GM21576 (cell line): ENCODE data around the gene FRAS1.
"Not testable (repeated sequence)": the region's sequence is repeated elsewhere in the genome, so short reads cannot be mapped to it uniquely, and the experiment has no call there.

Experiments used
- ATAC-seq: cut with Tn5 transposase; IDR thresholded peaks from one replicate; pipeline ENCODE4 v1.9.1; 2021; ENCODE audit warnings: mild to moderate bottlenecking, moderate library complexity; ENCODE audit not compliant: unreplicated experiment

Gene FRAS1

DNA sequence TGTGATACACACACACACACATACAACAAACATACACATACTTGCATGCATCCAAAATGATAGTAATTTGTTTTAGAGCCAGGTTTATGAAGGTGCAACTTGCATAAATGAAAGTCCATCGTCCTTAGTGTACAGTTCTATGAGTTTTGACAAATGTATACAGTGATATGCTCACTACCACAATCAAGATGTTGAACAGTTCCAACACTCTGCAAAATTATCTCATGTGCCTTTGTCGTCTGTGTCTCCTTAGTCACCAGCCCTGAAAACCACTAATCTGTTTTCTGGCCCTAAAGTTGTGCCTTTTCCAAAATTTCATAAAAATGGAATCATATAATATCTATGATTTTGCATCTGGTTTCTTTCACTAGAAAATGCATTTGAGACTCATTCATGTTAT lies 426.7 kb downstream of the FRAS1 start:
- no peak for ATAC-seq

DNA sequence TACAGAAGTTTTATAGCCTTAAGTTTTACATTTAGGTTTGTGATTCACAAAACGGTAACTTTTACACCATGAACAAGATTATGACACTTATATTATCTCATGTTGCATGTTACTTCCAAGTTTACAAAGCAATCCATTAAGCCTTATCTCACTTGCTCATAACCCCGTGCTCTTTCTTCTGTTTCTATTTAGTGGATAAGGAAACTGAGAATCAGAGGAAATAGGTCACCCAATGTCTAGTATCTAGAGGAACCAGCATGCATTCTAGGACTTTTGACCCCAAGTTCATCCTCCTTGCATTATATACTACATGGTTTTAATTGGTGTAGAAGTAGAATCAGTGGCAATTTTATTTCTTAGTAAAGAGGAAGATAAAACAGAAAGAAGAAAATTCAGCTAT lies 427.5 kb downstream of the FRAS1 start:
- ATAC-seq, result no peak

DNA sequence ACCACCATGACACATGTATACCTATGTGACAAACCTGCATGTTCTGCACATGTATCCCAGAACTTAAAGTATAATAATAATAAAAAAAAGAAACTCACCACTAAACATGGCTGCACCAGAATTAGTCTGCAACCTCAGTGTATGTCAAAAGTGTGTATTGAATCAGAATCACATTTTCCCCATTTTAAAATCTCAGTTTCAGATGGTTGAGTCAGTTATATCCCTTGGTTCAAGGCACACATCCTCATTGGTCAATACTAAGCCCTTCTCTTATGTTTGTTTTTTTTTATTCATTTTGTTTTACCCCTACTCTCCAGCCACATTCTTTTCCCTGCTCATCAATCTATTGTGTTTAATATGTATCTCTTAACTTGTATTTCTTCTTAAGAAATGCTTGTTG lies 436.6 kb downstream of the FRAS1 start:
- ATAC-seq, result no peak

DNA sequence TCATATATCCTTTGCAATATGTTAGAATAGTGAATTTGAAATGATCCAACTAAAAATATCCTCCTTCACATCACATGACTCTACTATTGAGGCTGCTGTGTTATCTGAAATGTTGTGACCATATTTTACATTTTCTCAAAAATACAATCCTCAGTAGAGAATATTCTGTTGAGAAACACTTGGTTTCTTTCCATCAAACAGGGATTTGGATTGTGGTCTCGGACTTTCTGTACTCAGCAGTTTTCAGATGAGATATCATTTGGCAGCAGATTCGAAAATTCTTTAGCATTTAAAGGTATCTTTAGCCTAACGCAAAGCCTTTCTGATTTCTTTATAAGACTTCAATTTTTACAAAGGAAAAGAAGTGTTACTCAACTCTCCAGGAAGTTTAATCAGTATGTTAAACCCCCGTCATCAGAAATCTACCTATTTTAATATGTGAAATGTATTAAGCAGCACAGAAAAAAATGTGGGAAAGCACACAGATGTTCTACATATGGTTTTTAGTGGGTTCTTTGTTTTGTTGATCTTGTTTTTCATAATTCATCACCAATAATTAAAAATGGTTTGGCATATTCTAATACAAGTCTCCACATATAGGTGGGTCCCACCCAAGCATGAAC lies 439.0 kb downstream of the FRAS1 start:
- no peak for ATAC-seq

DNA sequence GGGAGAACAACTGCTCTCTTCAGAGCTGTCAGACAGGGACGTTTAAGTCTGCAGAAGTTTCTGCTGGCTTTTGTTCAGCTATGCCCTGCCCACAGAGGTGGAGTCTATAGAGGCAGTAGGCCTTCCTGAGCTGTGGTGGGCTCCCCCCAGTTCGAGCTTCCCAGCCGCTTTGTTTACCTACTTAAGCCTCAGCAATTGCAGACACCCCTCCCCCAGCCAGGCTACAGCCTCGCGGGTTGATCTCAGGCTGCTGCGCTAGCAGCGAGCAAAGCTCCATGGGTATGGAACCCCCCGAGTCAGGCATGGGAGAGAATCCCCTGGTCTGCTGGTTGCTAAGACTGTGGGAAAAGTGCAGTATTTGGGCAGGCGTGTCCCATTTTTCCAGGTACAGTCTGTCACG lies 449.1 kb downstream of the FRAS1 start:
- ATAC-seq, result not testable (repeated sequence)

DNA sequence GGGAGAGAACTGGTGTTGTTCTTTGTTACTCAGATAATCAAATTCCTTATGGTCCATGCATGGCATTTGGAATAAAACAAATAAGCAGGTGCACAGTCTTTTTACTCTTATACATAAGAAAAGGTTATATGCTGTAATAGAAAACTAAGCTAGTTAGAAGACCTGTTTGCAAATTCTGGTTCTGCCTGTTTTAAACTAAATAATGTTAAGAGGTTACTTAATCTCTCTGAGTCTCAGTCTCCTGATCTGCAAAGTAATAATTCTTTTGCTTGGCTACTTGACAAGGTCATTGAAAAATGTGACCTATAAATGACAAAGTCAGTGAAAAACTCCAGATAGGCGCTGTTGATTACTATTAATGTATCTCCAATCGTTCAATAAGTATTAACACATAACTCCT lies 451.9 kb downstream of the FRAS1 start:
- no peak for ATAC-seq

DNA sequence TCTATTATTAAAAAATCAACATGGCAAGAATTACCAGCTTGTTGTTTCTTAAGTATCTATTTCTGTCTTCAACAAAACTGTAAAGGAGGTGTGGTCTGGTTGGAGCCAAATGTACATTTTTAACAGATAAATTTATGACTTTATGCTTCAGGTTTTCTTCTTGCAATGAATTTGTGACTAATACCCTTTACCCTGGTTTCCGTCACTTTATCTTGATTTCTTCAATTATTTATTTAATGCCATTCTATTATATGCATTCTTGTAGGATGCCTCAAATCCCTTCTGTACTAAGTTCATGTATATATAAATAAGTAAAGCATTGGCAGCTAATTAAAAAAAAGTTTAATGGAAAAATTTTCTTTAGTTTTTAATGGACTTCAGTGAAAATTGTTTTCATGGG lies 453.0 kb downstream of the FRAS1 start:
- ATAC-seq, result no peak

DNA sequence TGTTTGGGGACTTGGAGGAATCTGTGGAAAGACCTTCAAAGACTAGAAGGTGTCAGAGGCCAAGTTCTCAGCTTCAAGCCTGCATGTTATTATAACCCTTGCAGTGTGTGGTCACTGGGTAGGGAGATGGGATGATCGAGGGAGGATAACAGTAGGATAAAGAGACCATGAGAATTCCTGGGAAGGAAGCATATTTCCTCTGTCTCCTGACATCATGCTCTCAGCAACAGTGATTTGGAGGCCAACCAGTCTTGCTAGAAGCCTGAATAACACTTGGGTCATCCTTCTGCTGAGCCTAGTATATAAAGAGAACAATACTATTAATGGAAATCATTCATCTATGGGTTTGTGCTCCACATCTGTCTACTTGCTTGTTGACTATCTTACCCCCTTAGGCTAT lies 453.6 kb downstream of the FRAS1 start:
- ATAC-seq, result no peak

DNA sequence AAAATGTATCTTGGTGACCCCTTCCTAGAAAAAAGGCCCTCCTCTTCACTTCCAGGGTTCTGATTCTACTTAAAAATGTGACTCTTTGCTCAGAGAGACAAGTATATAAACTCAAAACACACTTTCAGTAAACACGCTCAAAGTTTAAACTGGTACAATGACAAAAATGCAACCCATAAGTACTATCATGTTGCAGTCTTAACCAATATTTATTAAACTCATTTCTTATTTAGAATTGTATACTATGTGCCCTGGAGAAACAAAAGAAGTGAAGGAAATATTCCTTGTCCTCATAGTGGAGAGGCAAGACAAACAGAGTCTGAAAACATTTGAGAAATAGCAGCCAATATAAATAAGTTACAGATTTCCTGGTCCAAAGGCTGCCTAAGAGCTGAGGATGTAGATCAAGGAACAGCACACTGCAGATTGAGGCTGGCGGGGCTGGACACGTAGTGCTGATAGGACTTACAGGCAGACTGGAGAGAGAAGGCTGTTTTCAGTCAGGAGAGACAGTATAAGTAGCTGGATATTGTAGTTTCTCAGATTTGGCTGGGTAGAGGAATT lies 455.3 kb downstream of the FRAS1 start:
- no peak for ATAC-seq

DNA sequence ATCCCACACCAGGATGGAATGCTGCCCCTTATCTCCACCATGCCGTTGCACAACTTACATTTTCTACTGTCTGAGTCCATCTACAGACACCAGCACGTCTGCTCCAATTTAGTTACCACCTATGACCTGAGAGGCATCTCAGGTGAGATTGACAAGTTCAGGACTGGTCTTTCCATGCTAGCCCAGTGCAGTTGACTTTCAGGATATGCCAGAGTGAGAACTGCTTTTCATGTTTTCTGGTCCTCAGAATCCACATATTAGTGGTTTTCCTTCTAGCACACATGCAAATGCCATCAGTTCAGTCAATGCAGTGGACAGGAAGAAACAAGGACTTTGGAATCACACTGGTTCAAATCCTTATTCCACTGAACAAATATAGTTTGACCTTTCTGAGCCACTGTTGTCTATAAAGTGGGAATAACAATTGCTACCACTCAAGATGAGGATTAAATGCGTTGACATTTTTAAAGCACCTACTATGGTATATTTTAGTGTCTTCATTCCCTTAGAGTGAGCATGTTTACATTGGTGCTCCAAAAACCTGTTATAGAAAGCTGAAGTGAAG lies 456.4 kb downstream of the FRAS1 start:
- no peak for ATAC-seq

DNA sequence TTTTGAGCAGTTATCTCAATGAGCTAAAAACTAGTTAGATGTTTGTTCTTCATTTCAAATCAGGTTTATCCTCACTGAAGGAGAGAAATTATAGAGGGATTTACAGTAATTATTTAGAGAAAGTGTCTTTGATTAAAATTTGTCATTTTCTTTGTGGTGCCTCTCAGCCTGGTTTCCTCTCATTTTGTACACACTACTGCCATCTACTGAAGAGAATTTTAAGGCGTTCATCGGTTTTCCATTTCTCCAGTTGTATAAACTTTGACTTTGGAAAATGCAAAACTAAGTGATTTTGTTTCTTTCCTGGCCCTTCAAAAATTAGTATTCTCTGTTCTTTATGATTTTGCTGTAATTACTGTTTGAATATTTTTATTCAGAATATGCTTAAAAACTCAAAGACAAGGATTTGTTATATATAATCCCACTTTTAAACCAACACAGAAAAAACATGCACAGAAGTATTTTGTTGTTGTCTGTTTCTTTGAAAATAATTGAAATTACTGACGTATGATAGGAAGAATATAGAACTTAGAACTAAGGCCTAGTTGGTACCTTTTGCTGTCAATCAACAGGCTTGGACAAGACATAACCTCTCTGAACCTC lies 460.0 kb downstream of the FRAS1 start:
- no peak for ATAC-seq

DNA sequence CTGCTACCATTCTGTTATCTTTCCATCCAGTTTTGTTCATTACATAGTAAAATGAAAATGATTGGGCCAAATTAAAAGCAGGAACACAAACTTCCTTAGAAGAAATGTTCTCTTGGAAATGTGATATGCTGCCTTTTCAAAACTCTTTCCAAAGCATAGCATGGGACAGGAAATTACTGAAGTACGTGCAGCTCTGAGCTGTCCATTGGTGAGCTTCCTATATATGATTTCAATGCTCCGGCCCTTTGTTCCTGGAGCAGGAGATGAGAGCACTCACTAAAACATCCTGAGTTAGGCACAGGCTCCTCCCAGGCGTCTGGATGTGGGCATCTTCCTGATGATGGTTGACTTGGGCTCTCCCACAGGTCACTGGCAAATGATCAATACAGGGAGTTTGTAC lies 461.4 kb downstream of the FRAS1 start:
- ATAC-seq, result no peak

DNA sequence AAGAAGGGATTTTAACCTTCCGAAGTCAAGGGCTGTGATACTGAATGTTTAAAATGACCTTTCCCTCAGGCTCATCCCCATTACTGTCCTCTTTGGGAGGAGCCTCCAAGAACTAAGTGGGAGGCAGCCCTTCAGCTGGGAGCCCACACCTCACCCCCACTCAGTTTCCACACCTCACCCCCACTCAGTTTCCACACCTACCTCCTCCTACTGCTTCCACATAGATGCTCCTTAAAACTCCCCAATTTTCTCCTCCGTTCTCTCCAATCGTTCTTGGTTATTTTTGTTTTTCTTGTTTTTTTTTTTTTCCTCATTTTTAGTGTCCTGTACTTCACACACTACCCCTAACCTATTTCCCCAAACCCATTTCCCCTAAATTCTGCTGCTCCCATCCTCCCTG lies 462.8 kb downstream of the FRAS1 start:
- ATAC-seq, result no peak

DNA sequence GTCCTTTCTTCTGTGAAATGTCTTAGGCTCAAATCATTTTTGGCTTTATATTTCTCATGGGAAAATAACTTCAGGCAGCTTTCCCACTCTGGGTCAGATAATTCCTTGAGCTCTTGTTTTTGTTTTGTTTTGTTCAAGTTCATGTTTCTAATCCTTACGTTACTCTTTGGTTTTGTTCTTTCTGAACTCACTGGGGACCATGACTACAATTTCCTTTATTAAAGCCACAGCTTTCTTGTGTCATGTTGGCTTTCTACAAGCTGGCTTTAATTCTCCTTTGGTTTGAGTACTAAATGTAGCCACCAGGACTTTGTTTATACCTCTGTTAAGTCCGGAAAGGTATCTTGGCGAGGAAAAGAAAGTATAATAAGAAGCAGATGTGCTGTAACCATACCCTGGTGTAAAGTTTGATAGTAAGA lies 463.7 kb downstream of the FRAS1 start:
- no peak for ATAC-seq

DNA sequence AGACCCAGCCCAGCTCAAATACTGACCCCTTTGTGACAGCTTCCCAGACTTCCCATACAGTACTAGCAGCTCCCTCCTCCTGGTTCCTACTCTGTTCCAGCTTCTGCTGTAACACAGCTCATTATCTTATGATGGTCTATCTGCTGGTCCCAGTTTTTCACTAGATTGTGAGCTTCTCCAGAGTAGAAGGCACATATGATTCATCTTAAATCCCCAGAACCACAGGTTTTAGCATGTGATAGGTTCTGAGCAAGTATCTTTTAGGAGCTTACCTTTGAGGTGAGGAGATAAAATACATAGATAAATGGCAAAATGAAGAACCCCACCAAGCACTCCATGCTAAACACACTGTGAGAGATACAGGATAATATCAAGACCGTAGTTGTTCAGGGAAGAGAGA lies 466.9 kb downstream of the FRAS1 start:
- no peak for ATAC-seq

DNA sequence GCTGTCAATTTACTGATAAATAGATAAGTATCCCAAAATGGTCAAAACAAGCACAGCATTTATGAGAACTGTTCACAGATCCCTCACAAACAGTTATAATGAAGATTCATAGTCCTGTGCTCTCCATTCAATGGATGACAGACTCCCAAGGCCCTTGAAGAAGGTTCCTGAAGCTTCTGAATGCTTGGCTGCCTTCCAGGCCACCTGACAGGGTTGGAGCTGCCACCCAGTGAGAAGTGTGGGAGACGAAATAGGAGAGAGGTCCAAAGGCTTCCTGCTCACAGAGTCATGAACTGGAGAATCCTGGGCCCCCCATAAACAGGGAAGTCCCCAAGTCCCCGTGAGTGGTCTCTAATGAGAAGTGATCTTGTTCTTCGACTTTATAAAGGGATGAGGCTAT lies 468.4 kb downstream of the FRAS1 start:
- ATAC-seq, result no peak

DNA sequence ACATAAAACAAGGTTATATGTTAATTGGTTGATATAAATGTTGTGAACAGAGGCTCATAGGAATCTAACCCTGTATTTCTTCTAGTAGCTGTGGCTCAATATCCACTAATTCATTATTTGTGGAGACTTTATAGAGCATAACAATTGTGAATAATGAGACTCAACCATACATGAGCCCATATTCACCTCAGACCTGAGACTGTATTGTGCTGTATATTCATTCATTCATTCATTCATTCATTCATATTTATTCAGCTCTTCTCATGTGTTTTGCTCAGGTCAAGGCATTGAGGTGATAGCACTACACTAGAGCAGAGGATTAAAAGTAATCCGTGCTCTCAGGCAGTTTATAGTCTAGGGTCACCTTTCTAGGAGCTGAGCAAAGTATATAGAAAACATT lies 470.0 kb downstream of the FRAS1 start:
- no peak for ATAC-seq

DNA sequence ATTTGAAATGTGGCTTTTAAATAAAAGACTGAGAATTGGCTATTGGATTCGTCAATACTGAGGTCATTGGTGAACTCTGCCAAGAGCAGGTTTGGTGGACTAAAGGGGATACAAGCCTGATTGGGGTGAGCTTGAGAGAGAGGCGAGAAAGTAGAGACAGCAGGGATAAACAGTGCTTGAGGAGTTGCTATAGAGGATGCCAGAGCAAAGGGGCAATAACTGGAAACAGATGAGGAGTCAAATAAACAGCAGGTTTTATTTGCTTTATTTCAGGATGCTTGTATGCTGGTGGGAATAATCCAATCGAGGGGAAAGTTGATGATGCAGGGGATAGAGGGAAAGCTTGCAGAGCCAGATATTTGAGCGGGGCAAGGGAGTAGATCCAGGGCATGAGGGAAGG lies 470.4 kb downstream of the FRAS1 start:
- no peak for ATAC-seq

DNA sequence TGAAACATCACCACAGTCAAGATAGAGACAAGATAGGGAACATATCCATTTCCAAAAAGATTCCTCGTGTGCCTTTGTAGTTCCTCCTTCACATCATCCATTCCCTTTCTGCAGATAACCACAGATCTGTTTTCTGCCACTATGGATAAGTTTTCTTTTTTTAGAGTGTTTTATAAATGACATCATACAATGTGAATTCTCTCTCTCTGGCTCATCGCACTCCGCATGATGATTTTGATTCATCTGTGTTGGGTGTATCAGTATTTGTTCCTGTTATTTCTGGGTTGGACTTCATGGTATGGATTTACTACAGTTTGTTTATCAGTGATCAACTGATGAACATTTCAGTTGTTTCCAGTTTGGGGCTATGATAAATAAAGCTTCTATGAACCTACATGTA lies 471.2 kb downstream of the FRAS1 start:
- no peak for ATAC-seq

DNA sequence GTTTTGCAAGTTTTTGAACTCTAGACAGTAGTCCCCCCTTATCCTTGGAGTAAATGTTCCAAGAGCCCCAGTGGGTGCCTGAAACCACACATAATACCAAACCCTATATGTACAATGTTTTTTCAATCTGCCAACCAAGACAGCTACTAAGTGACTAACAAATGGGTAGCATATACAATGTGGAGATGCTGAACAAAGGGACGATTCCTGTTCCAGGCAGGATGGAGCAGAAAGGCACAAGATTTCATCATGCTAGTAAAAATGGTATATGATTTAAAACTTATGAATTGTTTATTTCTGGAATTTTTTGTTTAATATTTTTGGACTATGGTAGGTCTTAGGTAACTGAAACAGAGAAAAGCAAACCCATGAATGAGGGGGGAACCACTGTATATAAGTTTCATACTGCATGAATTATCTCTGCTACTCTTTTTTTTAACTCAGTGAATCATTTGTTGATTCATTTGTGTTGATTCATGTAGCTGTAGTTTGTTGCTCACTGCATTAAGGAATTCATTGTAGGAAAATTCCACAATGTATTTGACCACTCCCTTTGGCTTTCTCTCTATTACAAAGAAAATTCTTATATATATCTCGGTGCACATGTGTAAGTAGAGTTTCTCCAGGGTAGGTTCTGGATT lies 472.6 kb downstream of the FRAS1 start:
- ATAC-seq, result no peak

DNA sequence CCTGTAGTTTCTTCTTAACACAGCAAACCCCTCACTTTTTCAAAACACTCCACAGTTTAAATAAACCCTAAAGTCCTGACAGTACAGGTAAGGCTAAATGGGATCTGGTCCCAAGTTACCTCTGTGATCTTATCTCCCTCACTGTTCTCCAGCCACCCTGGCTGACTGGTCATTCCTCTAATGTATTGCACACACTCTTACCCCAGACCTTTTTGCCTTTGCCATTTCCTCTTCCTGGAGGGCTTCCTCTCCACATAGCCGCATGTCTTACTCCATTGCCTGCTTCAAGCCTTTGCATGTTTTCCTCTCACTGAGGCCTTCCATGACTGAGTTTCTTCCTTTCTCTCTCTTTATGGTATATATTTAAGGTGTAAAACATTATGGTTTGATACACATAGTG lies 474.9 kb downstream of the FRAS1 start:
- ATAC-seq, result no peak

DNA sequence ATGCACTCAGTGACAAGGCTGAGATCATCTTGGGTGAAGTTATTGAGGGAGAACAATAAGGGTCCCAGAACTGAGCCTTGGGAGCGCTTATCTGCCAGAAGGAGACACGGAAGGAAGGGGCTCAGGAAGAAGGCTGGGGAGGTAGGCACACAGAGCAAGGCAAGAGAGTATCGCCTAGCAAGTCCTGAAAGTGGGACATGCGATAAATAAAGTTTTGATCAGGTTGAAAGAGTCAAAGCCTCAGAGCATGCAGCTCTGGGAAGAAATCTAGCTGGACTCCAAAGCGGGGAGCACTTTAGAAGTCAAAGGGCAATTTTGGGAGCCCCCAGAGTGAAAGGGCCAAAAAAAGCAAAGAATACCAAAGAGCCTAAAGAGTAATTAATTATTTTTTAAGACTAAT lies 476.7 kb downstream of the FRAS1 start:
- ATAC-seq, result no peak
